DOHH2 (cell line): Measurements from ENCODE around the gene HLA-DPA1.

Experiments
- EZH2phosphoT487 ChIP-seq: fragments of 200-600 bp; sonication (generic); IDR thresholded peaks from 2 replicates; pipeline ENCODE4 v1.6.1; 2017; ENCODE audit warnings: borderline replicate concordance, mild to moderate bottlenecking, antibody characterized with exemption, low read length, moderate library complexity, mixed read lengths
- TF ChIP-seq, protein P1 (sequence below): fragments of 200-600 bp; sonication (generic); IDR thresholded peaks from one replicate; pipeline ENCODE4 v1.5.1; 2014; ENCODE audit warnings: antibody characterized with exemption, mild to moderate bottlenecking, low read depth, low read length; ENCODE audit not compliant: poor library complexity, severe bottlenecking

DNA sequence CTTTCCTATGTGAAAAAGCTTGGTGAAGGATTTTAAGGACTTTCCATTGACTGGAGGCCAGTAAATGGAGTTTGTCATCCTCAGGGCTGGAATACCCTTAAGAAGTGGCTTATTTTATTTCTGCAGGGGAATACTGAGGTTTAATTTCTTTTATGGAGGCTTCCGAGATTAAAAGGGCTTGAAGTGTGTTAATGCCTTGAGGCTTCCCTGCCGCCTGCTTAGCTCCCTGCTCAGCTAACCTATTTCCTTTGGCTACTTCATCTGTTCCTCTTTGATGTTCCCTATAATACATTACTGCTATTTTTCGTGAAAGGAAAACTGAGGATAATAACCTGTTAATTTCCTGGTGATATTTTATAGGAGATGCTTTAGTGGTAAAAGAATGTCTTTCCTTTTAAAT is 46.6 kb upstream of the HLA-DPA1 start:
- TF ChIP-seq, protein P1, sequence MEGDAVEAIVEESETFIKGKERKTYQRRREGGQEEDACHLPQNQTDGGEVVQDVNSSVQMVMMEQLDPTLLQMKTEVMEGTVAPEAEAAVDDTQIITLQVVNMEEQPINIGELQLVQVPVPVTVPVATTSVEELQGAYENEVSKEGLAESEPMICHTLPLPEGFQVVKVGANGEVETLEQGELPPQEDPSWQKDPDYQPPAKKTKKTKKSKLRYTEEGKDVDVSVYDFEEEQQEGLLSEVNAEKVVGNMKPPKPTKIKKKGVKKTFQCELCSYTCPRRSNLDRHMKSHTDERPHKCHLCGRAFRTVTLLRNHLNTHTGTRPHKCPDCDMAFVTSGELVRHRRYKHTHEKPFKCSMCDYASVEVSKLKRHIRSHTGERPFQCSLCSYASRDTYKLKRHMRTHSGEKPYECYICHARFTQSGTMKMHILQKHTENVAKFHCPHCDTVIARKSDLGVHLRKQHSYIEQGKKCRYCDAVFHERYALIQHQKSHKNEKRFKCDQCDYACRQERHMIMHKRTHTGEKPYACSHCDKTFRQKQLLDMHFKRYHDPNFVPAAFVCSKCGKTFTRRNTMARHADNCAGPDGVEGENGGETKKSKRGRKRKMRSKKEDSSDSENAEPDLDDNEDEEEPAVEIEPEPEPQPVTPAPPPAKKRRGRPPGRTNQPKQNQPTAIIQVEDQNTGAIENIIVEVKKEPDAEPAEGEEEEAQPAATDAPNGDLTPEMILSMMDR, result no peak
- TF ChIP-seq EZH2phosphoT487, result no peak
